Measurements from ENCODE around the gene ATG7. TPM values are rescaled to one million over a fixed set of nuclear protein-coding genes. Genes with fewer than 3 reads are reported as not detected.
"Not testable (repeated sequence)": the region's sequence is repeated elsewhere in the genome, so short reads cannot be mapped to it uniquely, and the experiment has no call there.

ATG7 gene
- total and polyA plus RNA-seq, 9 donors = 11.3 to 22.2 (median 14.9) TPM

DNA sequence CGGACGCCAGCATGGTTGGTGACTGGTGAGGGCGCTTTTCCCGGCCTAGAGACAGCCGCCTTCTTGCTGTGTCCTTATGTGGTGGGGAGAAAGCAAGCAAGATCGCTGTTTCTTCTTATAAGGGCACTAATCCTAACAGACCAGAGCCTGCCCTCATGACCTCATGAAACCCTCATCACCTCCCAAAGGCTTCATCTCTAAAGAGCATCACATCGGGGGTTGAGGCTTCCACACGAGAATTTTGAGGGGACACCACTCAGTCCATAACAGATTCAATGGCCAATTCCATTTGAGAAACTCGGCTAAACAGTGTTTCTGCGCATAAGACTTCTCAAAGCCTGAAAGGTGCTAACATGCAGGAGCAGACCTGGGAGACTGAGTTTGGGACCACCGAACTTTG, 317.5 kb downstream of the ATG7 start:
- WGBS (ENCODE audit: insufficient coverage) = 51% methylated on average over 3 of the region's 11 CpGs
- Histone ChIP-seq H3K4me3 (ENCODE audit: low read length) (no peak overlapping the region), H3K27me3 (ENCODE audit: control insufficient read depth, insufficient read depth, low read length) (no peaks in the 10 kb centered on the region), H3K27ac (ENCODE audit: low read length) (peak overlapping the region; percentile 90), H3K4me1 (ENCODE audit: control insufficient read depth, insufficient read depth, low read length) (peaks cover 74% of the 10 kb centered on the region), H3K36me3 (ENCODE audit: control insufficient read depth, insufficient read depth, low read length) (peaks cover 14% of the 10 kb centered on the region), H3K9me3 (replicated peaks; ENCODE audit: control insufficient read depth, low read depth, low read length) (no peaks in the 10 kb centered on the region)
- DNase-seq = no peak

DNA sequence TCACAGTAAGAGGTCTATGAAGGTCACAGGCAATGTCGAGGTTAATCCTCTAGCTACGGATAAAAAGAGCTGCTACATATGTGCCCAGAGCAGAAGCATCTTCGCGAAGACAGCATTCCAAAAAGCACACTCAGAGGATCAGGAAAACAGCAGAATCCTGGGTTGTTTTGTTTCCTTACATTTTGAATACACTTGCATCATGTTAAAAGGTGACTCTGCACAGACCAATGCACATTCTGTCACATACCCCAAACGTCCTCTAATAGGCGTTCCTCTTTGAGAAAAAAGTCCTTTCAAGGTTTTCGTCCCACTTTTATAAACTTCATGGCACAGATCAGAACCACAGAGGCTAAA, 318.8 kb downstream of the ATG7 start:
- 21% methylated on average over 7 of the region's 7 CpGs for WGBS (ENCODE audit: insufficient coverage)
- peaks cover 14% of the 10 kb centered on the region for H3K36me3 ChIP-seq (ENCODE audit: control insufficient read depth, insufficient read depth, low read length)
- no peaks in the 10 kb centered on the region for H3K9me3 ChIP-seq (replicated peaks; ENCODE audit: control insufficient read depth, low read depth, low read length)
- H3K27ac ChIP-seq (ENCODE audit: low read length) = peak overlapping the region; percentile 90
- H3K4me3 ChIP-seq (ENCODE audit: low read length) = no peak overlapping the region
- H3K4me1 ChIP-seq (ENCODE audit: control insufficient read depth, insufficient read depth, low read length) = peaks cover 68% of the 10 kb centered on the region
- DNase-seq = no peak
- H3K27me3 ChIP-seq (ENCODE audit: control insufficient read depth, insufficient read depth, low read length) = no peaks in the 10 kb centered on the region

- peak overlapping the region; percentile 90 for H3K27ac ChIP-seq (ENCODE audit: low read length)
- DNase-seq = peak; percentile 84
- H3K4me3 ChIP-seq (ENCODE audit: low read length) = no peak overlapping the region
- peaks cover 67% of the 10 kb centered on the region for H3K4me1 ChIP-seq (ENCODE audit: control insufficient read depth, insufficient read depth, low read length)
- no peaks in the 10 kb centered on the region for H3K9me3 ChIP-seq (replicated peaks; ENCODE audit: control insufficient read depth, low read depth, low read length)
- H3K27me3 ChIP-seq (ENCODE audit: control insufficient read depth, insufficient read depth, low read length) = no peaks in the 10 kb centered on the region
- H3K36me3 ChIP-seq (ENCODE audit: control insufficient read depth, insufficient read depth, low read length) = peaks cover 13% of the 10 kb centered on the region
- 6% methylated on average over 4 of the region's 9 CpGs for WGBS (ENCODE audit: insufficient coverage)
Measured at GRCh38 chr3:11591391-11592282, 319.4 kb downstream of the ATG7 start.

DNA sequence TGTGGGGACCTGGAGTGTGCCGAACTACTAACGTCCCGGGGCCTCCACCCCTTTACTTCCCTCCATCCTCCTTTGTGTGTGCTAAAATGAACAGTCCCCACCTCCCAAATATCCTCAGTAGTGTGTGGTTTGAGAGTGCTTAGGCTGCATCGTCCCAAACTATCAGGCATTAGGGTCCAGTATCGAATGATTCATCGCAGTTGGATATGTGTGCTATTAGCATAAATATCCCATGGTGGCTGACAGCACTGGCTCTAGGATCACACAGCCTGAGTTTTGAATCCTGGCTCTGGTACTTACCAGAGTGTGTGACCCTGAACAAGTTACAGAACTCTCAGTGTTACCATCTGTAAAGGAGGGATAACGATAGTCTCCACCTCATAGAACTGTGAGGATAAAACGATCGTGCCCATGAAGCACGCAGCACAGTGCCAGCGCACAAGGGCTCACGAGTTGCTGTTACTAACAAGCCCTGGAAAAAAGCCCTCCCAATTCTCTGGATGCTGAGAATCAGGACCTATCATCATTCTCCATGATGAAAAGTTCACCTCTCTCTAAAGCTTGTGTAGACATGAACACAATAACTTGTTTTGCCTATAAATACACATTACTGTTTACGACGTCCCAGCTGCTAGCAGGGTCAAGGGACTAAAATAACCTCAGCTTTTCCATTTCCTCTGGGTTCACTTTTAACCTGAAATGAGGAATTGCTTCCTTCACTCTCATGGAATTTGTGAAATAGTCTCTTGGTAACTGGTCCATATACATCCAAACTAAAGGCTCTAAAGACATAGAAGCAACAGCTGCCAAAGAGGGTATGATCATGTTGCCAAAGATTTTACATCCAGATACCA, 320.5 kb downstream of the ATG7 start:
- H3K9me3 ChIP-seq (replicated peaks; ENCODE audit: control insufficient read depth, low read depth, low read length) = no peaks in the 10 kb centered on the region
- H3K27ac ChIP-seq (ENCODE audit: low read length) = peak overlapping the region; percentile 90
- no peaks in the 10 kb centered on the region for H3K27me3 ChIP-seq (ENCODE audit: control insufficient read depth, insufficient read depth, low read length)
- DNase-seq = peak; percentile 83
- no peak overlapping the region for H3K4me3 ChIP-seq (ENCODE audit: low read length)
- peaks cover 60% of the 10 kb centered on the region for H3K4me1 ChIP-seq (ENCODE audit: control insufficient read depth, insufficient read depth, low read length)
- peaks cover 11% of the 10 kb centered on the region for H3K36me3 ChIP-seq (ENCODE audit: control insufficient read depth, insufficient read depth, low read length)
- 30% methylated on average over 2 of the region's 14 CpGs for WGBS (ENCODE audit: insufficient coverage)

GRCh38 chr3:11593318-11594034, 321.3 kb downstream of the ATG7 start:
- Histone ChIP-seq H3K9me3 (replicated peaks; ENCODE audit: control insufficient read depth, low read depth, low read length) (no peaks in the 10 kb centered on the region), H3K36me3 (ENCODE audit: control insufficient read depth, insufficient read depth, low read length) (peaks cover 11% of the 10 kb centered on the region), H3K4me3 (ENCODE audit: low read length) (no peak overlapping the region), H3K27ac (ENCODE audit: low read length) (peak overlapping the region; percentile 90), H3K27me3 (ENCODE audit: control insufficient read depth, insufficient read depth, low read length) (no peaks in the 10 kb centered on the region), H3K4me1 (ENCODE audit: control insufficient read depth, insufficient read depth, low read length) (peaks cover 52% of the 10 kb centered on the region)
- no peak for DNase-seq
- 45% methylated on average over 2 of the region's 10 CpGs for WGBS (ENCODE audit: insufficient coverage)

DNA sequence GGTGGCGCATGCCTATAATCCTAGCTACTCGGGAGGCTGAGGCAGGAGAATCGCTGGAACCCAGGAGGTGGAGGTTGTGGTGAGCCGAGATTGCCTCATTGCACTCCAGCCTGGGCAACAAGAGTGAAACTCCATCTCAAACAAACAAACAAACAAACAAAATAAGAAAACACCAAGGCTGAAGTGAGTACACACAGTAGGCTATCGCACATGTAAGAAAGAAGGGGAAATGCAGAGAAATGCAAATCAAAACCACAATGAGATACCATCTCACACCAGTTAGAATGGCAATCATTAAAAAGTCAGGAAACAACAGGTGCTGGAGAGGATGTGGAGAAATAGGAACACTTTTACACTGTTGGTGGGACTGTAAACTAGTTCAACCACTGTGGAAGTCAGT, 322.8 kb downstream of the ATG7 start:
- H3K27ac ChIP-seq (ENCODE audit: low read length); H3K36me3 ChIP-seq (ENCODE audit: control insufficient read depth, insufficient read depth, low read length); H3K27me3 ChIP-seq (ENCODE audit: control insufficient read depth, insufficient read depth, low read length); DNase-seq; H3K9me3 ChIP-seq (replicated peaks; ENCODE audit: control insufficient read depth, low read depth, low read length); H3K4me3 ChIP-seq (ENCODE audit: low read length): not testable (repeated sequence)
- H3K4me1 ChIP-seq (ENCODE audit: control insufficient read depth, insufficient read depth, low read length) = peaks cover 37% of the 10 kb centered on the region
- WGBS (ENCODE audit: insufficient coverage) = no CpG with 5 or more reads among the region's 5 CpGs

GRCh38 chr3:11596387-11596786, 324.2 kb downstream of the ATG7 start:
- Histone ChIP-seq H3K4me1 (ENCODE audit: control insufficient read depth, insufficient read depth, low read length) (peaks cover 39% of the 10 kb centered on the region), H3K9me3 (replicated peaks; ENCODE audit: control insufficient read depth, low read depth, low read length) (no peaks in the 10 kb centered on the region), H3K27ac (ENCODE audit: low read length) (no peak overlapping the region), H3K4me3 (ENCODE audit: low read length) (no peak overlapping the region), H3K27me3 (ENCODE audit: control insufficient read depth, insufficient read depth, low read length) (no peaks in the 10 kb centered on the region), H3K36me3 (ENCODE audit: control insufficient read depth, insufficient read depth, low read length) (peaks cover 17% of the 10 kb centered on the region)
- peak; percentile 41 for DNase-seq
- WGBS (ENCODE audit: insufficient coverage) = 33% methylated on average over 3 of the region's 7 CpGs

- H3K27ac ChIP-seq (ENCODE audit: low read length) = peak overlapping the region; percentile 85
- no peak overlapping the region for H3K4me3 ChIP-seq (ENCODE audit: low read length)
- peaks cover 37% of the 10 kb centered on the region for H3K4me1 ChIP-seq (ENCODE audit: control insufficient read depth, insufficient read depth, low read length)
- no peaks in the 10 kb centered on the region for H3K27me3 ChIP-seq (ENCODE audit: control insufficient read depth, insufficient read depth, low read length)
- peak; percentile 93 for DNase-seq
- H3K9me3 ChIP-seq (replicated peaks; ENCODE audit: control insufficient read depth, low read depth, low read length) = no peaks in the 10 kb centered on the region
- H3K36me3 ChIP-seq (ENCODE audit: control insufficient read depth, insufficient read depth, low read length) = peaks cover 14% of the 10 kb centered on the region
- WGBS (ENCODE audit: insufficient coverage) = 45% methylated on average over 15 of the region's 18 CpGs
Measured at GRCh38 chr3:11600501-11601282, 328.5 kb downstream of the ATG7 start.

DNA sequence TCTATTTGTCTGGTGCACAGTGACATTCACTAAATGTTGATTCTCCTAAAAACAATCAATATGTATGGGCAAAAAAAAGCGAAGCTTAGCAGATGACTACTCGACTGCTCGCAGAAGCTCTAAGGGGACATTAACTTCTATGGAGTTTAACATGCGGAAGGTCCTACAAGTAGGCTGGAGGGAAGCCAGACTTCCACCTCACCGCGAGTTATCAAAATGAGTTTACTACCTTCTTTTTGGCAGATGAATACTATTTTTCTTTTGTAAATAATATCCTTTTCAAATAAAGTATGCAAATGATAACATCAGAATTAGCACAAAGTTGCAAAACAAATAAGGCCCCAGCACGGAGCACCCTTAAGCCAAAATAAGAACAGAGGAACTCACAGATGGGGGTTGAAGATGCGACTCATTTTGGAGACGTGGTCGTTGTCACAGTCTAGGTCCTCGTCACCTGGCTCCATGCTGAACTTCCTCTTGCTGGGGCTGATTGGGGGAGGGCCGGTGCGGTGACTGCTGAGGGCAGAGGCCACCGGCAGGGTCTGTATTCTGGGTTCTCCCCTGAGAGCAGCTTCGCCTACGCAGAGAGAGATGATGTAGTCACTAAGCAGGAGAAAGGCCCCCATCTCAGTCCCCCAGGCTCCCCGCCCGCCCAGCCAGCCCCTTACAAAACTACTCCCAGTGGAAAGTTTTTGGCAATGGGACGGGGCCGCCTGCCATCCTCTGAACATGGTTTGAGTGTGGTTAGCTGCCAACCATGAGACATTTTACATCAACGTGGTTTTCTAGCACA, 329.4 kb downstream of the ATG7 start:
- 29% methylated on average over 8 of the region's 21 CpGs for WGBS (ENCODE audit: insufficient coverage)
- peaks cover 19% of the 10 kb centered on the region for H3K36me3 ChIP-seq (ENCODE audit: control insufficient read depth, insufficient read depth, low read length)
- H3K4me3 ChIP-seq (ENCODE audit: low read length) = no peak overlapping the region
- peaks cover 42% of the 10 kb centered on the region for H3K4me1 ChIP-seq (ENCODE audit: control insufficient read depth, insufficient read depth, low read length)
- H3K27ac ChIP-seq (ENCODE audit: low read length) = peak overlapping the region; percentile 85
- peak; percentile 65 for DNase-seq
- H3K27me3 ChIP-seq (ENCODE audit: control insufficient read depth, insufficient read depth, low read length) = no peaks in the 10 kb centered on the region
- no peaks in the 10 kb centered on the region for H3K9me3 ChIP-seq (replicated peaks; ENCODE audit: control insufficient read depth, low read depth, low read length)
